ENCODE results near the gene ALPK3. TPM values are rescaled to one million over a fixed set of nuclear protein-coding genes. Genes with fewer than 3 reads are reported as not detected.
"Not testable (repeated sequence)": the region's sequence is repeated elsewhere in the genome, so short reads cannot be mapped to it uniquely, and the experiment has no call there.

The ALPK3 gene
- total and polyA plus RNA-seq, 2 donors: 4.3 to 7.2 TPM

DNA sequence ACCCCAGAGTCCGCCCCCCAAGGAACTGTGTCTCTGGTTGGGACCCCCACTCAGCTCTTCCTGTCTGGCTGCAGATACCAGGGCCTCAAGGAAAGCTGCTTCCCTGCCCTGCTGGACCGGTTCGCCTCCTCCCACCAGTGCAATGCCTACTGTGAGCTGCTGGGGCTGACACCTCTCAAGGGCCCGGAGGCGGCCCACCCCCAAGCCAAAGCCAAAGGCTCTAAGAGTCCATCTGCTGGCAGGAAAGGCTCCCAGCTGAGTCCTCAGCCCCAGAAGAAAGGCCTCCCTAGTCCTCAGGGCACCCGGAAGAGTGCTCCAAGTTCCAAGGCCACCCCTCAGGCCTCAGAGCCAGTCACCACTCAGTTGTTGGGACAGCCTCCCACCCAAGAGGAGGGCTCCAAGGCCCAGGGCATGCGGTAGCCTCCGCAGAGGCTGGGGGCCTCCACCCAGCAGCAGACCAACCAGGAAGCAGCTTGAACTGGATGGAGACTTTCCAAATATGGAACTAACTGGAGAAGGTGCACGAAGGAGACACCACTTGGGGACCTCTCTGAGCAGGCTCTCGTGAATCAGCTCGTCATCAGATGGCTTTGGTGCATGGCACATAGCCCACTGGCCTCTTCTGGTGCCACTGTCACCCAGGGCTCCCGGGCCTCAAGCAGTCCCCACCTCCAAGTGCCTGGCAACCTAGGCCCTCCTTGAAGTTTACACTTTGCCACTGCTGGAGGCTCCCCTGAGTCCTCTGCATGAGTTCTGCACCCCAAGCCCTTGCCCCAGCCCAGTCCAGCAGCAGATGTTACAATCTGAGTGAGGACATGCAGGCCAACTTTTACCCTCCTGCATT lies 51.1 kb downstream of the ALPK3 start:
- Histone ChIP-seq H3K4me1 (ENCODE audit: insufficient read depth) (no peaks in the 10 kb centered on the region), H3K36me3 (ENCODE audit: insufficient read depth) (no peaks in the 10 kb centered on the region), H3K27ac (ENCODE audit: low read depth) (no peak overlapping the region), H3K4me3 (ENCODE audit: low read depth, low read length) (no peak overlapping the region)
- WGBS: 94% methylated on average over 12 of the region's 12 CpGs
- no peak for DNase-seq (ENCODE audit: extremely low spot score)

DNA sequence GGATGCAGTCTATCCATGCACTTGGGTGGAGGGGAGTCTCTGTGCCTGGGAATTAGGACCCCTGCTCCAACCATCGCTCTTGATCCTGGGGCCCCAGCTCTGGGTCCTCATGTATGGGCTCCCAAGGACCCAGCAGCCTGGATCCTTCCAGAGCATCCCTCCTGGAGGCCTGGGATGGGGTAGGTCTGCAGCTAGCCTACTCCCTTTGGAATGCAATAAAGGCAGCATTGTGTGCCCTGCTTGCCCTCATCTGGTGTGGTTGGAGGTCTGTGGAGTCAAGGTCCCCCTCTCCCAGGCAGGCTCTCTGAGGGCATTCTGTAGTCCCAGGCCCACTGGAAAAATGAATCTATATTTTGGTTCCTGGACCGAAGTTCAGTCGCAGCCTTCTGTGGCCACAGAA lies 52.4 kb downstream of the ALPK3 start:
- no peaks in the 10 kb centered on the region for H3K36me3 ChIP-seq (ENCODE audit: insufficient read depth)
- DNase-seq (ENCODE audit: extremely low spot score): no peak
- H3K4me1 ChIP-seq (ENCODE audit: insufficient read depth): no peaks in the 10 kb centered on the region
- WGBS: 98% methylated on average over 3 of the region's 3 CpGs
- H3K27ac ChIP-seq (ENCODE audit: low read depth): no peak overlapping the region
- no peak overlapping the region for H3K4me3 ChIP-seq (ENCODE audit: low read depth, low read length)

DNA sequence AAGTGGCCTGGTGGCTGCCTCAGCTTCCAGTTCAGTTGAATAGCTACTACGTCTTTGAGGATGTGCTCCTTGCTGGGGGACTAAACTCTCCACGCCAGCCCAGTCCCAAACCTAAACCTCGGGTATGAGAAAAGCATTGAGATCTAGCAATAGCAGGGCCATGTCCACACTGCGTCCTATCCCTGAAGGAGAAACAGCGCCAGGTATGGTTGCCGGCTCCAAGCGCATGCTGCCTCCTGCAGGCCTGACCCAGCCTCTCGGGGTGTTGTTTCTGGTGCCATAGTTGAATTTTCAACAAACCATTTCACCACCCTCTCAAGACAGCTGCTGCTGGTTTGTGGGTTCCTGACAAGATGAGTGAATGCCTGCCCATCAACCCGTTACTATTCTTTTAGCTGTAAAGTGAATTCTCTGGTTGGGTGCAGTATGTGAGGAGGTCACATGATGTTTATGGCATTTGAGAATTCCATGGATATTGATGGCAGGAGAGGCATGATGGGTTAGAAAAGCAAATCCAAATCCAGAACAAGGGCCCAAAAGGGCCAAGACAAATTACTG lies 54.4 kb downstream of the ALPK3 start:
- 90% methylated on average over 9 of the region's 9 CpGs for WGBS
- Histone ChIP-seq H3K36me3 (ENCODE audit: insufficient read depth) (no peaks in the 10 kb centered on the region), H3K4me1 (ENCODE audit: insufficient read depth) (no peaks in the 10 kb centered on the region), H3K27ac (ENCODE audit: low read depth) (no peak overlapping the region), H3K4me3 (ENCODE audit: low read depth, low read length) (no peak overlapping the region)
- no peak for DNase-seq (ENCODE audit: extremely low spot score)

DNA sequence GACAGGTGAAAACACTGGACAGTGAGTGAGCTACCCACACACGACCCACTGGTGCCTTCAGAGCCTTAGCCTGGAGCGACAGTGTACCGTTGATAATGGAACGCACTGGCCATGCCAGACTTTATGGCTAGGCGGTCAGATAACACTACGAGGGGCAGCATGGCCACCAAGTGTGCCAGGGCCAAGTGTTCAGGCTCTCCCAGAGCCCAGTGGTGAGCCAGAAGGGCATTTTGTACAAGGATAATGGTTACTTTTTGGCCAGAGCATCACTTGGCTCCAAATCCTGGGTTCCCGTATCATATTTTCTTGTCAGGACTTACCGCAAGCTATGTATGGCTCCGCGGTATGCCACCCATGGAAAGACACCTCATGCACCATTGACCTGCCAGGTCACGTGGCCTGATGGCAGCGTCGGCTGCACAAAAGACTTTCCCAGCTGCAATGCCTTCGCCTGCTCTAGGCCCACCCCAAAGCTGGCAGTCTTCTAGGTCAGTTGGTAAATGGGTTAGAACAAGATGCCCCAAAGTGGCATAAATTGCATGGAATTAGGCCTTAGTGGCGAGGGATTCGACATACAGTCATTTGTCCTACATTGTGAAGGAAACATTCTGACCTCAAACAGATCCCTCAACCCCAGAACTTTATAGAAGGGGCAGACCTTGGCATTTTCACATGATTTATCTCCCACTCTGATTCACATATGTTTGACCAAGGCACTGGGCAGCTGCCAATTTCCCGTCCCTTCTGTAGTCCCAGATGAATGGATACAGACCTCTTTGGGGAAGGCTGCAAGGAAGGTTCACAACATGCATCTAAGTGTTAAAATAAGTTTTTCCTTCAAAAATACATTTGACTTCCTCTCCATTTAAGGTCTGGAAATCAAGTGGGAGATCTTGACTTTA lies 55.1 kb downstream of the ALPK3 start:
- 93% methylated on average over 17 of the region's 17 CpGs for WGBS
- no peak overlapping the region for H3K27ac ChIP-seq (ENCODE audit: low read depth)
- no peak for DNase-seq (ENCODE audit: extremely low spot score)
- H3K4me1 ChIP-seq (ENCODE audit: insufficient read depth): no peaks in the 10 kb centered on the region
- no peaks in the 10 kb centered on the region for H3K36me3 ChIP-seq (ENCODE audit: insufficient read depth)
- H3K4me3 ChIP-seq (ENCODE audit: low read depth, low read length): no peak overlapping the region

DNA sequence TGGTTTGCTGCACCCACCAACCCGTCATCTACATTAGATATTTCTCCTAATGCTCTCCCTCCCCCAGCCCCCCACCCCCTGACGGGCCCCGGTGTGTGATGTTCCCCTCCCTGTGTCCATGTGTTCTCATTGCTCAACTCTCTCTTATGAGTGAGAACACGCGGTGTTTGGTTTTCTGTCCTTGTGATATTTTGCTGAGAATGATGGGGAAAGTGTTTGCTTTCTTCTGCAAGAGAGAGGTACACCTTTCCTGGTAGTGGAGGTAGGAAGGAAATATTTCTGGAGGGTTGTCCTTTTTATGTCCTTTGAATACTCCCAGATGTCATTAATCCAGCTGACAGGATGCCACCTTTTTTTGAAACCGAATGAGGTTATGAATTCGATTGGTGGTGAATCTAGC lies 56.8 kb downstream of the ALPK3 start:
- 51% methylated on average over 7 of the region's 7 CpGs for WGBS
- H3K36me3 ChIP-seq (ENCODE audit: insufficient read depth): no peaks in the 10 kb centered on the region
- no peak overlapping the region for H3K27ac ChIP-seq (ENCODE audit: low read depth)
- DNase-seq (ENCODE audit: extremely low spot score): no peak
- no peaks in the 10 kb centered on the region for H3K4me1 ChIP-seq (ENCODE audit: insufficient read depth)
- no peak overlapping the region for H3K4me3 ChIP-seq (ENCODE audit: low read depth, low read length)

- DNase-seq (ENCODE audit: extremely low spot score): no peak
- Histone ChIP-seq H3K36me3 (ENCODE audit: insufficient read depth) (no peaks in the 10 kb centered on the region), H3K27ac (ENCODE audit: low read depth) (no peak overlapping the region), H3K4me3 (ENCODE audit: low read depth, low read length) (no peak overlapping the region), H3K4me1 (ENCODE audit: insufficient read depth) (no peaks in the 10 kb centered on the region)
- WGBS: 90% methylated on average over 5 of the region's 5 CpGs
Observed at GRCh38 chr15:84874981-84875699, 58.0 kb downstream of the ALPK3 start.

GRCh38 chr15:84876269-84876668 lies 59.1 kb downstream of the ALPK3 start:
- no peaks in the 10 kb centered on the region for H3K36me3 ChIP-seq (ENCODE audit: insufficient read depth)
- no peaks in the 10 kb centered on the region for H3K4me1 ChIP-seq (ENCODE audit: insufficient read depth)
- H3K27ac ChIP-seq (ENCODE audit: low read depth): no peak overlapping the region
- H3K4me3 ChIP-seq (ENCODE audit: low read depth, low read length): no peak overlapping the region
- no peak for DNase-seq (ENCODE audit: extremely low spot score)

GRCh38 chr15:84877701-84878100 lies 60.5 kb downstream of the ALPK3 start:
- not testable (repeated sequence) for H3K27ac ChIP-seq (ENCODE audit: low read depth); H3K36me3 ChIP-seq (ENCODE audit: insufficient read depth); H3K4me3 ChIP-seq (ENCODE audit: low read depth, low read length); DNase-seq (ENCODE audit: extremely low spot score); H3K4me1 ChIP-seq (ENCODE audit: insufficient read depth)
- 96% methylated on average over 3 of the region's 3 CpGs for WGBS

GRCh38 chr15:84878504-84878903 lies 61.3 kb downstream of the ALPK3 start:
- no peak overlapping the region for H3K4me3 ChIP-seq (ENCODE audit: low read depth, low read length)
- no peaks in the 10 kb centered on the region for H3K36me3 ChIP-seq (ENCODE audit: insufficient read depth)
- WGBS: 42% methylated on average over 4 of the region's 4 CpGs
- H3K4me1 ChIP-seq (ENCODE audit: insufficient read depth): no peaks in the 10 kb centered on the region
- no peak for DNase-seq (ENCODE audit: extremely low spot score)
- no peak overlapping the region for H3K27ac ChIP-seq (ENCODE audit: low read depth)

GRCh38 chr15:84879088-84879780 lies 62.1 kb downstream of the ALPK3 start:
- DNase-seq (ENCODE audit: extremely low spot score): no peak
- Histone ChIP-seq H3K4me3 (ENCODE audit: low read depth, low read length) (no peak overlapping the region), H3K36me3 (ENCODE audit: insufficient read depth) (no peaks in the 10 kb centered on the region), H3K27ac (ENCODE audit: low read depth) (no peak overlapping the region), H3K4me1 (ENCODE audit: insufficient read depth) (no peaks in the 10 kb centered on the region)
- WGBS: 89% methylated on average over 11 of the region's 11 CpGs

GRCh38 chr15:84880007-84880406 lies 62.9 kb downstream of the ALPK3 start:
- no peak for DNase-seq (ENCODE audit: extremely low spot score)
- H3K36me3 ChIP-seq (ENCODE audit: insufficient read depth): no peaks in the 10 kb centered on the region
- WGBS: 75% methylated on average over 3 of the region's 3 CpGs
- H3K27ac ChIP-seq (ENCODE audit: low read depth): no peak overlapping the region
- no peak overlapping the region for H3K4me3 ChIP-seq (ENCODE audit: low read depth, low read length)
- H3K4me1 ChIP-seq (ENCODE audit: insufficient read depth): no peaks in the 10 kb centered on the region

DNA sequence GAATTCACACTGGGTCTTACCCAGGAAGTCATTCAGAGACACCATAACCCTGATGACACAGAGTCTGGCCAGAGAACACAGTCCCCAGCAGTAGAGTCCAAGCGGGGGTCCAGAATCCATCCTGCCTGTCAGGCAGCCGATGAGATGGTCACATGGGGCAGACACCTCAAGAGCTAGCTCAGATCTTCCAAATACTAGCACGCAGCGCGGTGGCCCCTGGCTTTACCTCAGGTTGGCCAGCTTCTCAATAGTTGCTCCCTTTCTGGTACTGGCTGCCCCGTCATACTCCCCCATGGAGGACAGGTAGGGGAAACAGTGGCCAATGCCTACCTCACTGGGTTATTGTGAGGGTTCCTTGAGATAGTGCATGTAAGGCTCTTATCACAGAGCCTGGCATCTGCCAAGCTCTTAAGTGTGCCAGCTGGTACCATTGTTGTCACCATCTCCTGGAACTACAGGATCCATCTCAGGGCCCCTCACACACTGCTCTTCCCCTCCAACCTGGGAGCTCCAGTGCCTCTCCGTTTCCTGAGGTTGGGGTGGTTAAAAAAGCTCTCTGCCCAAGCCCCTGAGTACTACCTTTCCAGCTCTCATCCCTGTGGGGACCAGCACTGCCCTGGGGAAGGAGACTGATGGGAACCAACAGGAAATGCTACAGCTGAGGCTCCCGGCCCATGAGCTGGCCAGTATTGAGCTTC lies 63.8 kb downstream of the ALPK3 start:
- no peak overlapping the region for H3K4me3 ChIP-seq (ENCODE audit: low read depth, low read length)
- DNase-seq (ENCODE audit: extremely low spot score): no peak
- no peaks in the 10 kb centered on the region for H3K4me1 ChIP-seq (ENCODE audit: insufficient read depth)
- 91% methylated on average over 8 of the region's 8 CpGs for WGBS
- no peaks in the 10 kb centered on the region for H3K36me3 ChIP-seq (ENCODE audit: insufficient read depth)
- no peak overlapping the region for H3K27ac ChIP-seq (ENCODE audit: low read depth)

Data from urinary bladder (tissue), 4 donors.